HepG2 (cell line): ENCODE results near the gene STIM1. TPM values are rescaled to one million over a fixed set of nuclear protein-coding genes. Genes with fewer than 3 reads are reported as not detected.

Experiments
- ATAC-seq: fragments of 200-7000 bp; cut with Tn5 transposase; 3 replicates; pipeline ENCODE4 v1.9.1; 2020; ENCODE audit warnings: mild to moderate bottlenecking, moderate library complexity
- BruUV-seq: library from RNA; stranded (reverse); fragments of 400-500 nt; replicated peaks from 2 replicates; lab custom pipeline; 2021; lab: Mats Ljungman, UMichigan
- CTCF ChIA-PET: fragments of 300-600 bp; formaldehyde crosslinking; extraction: SDS; loops from one replicate; lab custom pipeline; 2021; ENCODE audit warnings: low total read pairs, inconsistent platforms, low intra/inter-chr PET ratio; lab: Yijun Ruan, JAX
- POLR2A ChIA-PET: fragments of 350-600 bp; sonication (Branson Sonifier 250); formaldehyde crosslinking; loops from one replicate; lab custom pipeline; 2020; ENCODE audit warnings: antibody characterized with exemption, inconsistent platforms; lab: Yijun Ruan, JAX
- DNase-seq: peaks from one replicate; pipeline ENCODE4 v3.0.0-alpha.2; 2015; ENCODE audit warnings: low spot score
- FAIRE-seq: peaks from 3 replicates; lab custom pipeline; 2011; peaks lifted over from hg19 to GRCh38; lab: Jason Lieb, UNC
- H2AFZ ChIP-seq: one replicate; pipeline ENCODE4 v1.6.1; 2011; ENCODE audit warnings: low read length, inconsistent platforms
- H3K27ac ChIP-seq: fragments of 300-600 bp; 3 replicates; pipeline ENCODE4 v1.8.0; 2011; ENCODE audit warnings: mixed run types, mild to moderate bottlenecking, mixed read lengths, low read length, inconsistent platforms; ENCODE audit not compliant: insufficient read depth; ENCODE audit errors: extremely low read length
- H3K27me3 ChIP-seq, 2 experiments: fragments of 200-600 bp in 1 of 2; 2 replicates in 1 of 2; 3 replicates in 1 of 2; pipeline versions ENCODE4 v1.6.0 to v1.8.0; 2011; ENCODE audit warnings: low read length in 2 of 2, mild to moderate bottlenecking in 2 of 2, moderate library complexity in 2 of 2, inconsistent platforms in 1 of 2; ENCODE audit not compliant: insufficient read depth in 2 of 2, control insufficient read depth in 1 of 2
- H3K36me3 ChIP-seq, 2 experiments: fragments of 200-600 bp in 1 of 2; replicated peaks in 1 of 2; 2 replicates in 1 of 2; 3 replicates in 1 of 2; pipeline versions ENCODE4 v1.5.1 to v1.8.0; 2011; ENCODE audit warnings: low read length in 2 of 2, inconsistent platforms in 1 of 2; ENCODE audit not compliant: insufficient read depth in 2 of 2, control insufficient read depth in 1 of 2
- H3K4me1 ChIP-seq: 2 replicates; pipeline ENCODE4 v1.5.1; 2012; ENCODE audit warnings: low read length, inconsistent platforms; ENCODE audit not compliant: insufficient read depth
- H3K4me2 ChIP-seq: 2 replicates; pipeline ENCODE4 v1.6.0; 2011; ENCODE audit warnings: low read depth, low read length, inconsistent platforms
- H3K4me3 ChIP-seq, 3 experiments: fragments of 200-600 bp in 1 of 3; sonication (generic), shearing (Covaris generic) in 1 of 3; replicated peaks in 1 of 3; 2 replicates each; pipeline ENCODE4 v1.5.1; 2011 to 2016; ENCODE audit warnings: low read length in 3 of 3, inconsistent platforms in 2 of 3, low read depth in 2 of 3, mild to moderate bottlenecking in 2 of 3, control low read depth in 1 of 3, mixed read lengths in 1 of 3; ENCODE audit not compliant: insufficient read depth in 1 of 3
- H3K79me2 ChIP-seq: one replicate; pipeline ENCODE4 v1.6.1; 2011; ENCODE audit warnings: low read length, inconsistent platforms; ENCODE audit not compliant: insufficient read depth
- H3K9ac ChIP-seq: 2 replicates; pipeline ENCODE4 v1.6.0; 2011; ENCODE audit warnings: mild to moderate bottlenecking, low read depth, low read length, inconsistent platforms; ENCODE audit not compliant: insufficient read depth
- H3K9me3 ChIP-seq: 2 replicates; pipeline ENCODE4 v1.5.1; 2012; ENCODE audit warnings: mild to moderate bottlenecking, low read length
- H4K20me1 ChIP-seq: 2 replicates; pipeline ENCODE4 v1.6.0; 2011; ENCODE audit warnings: inconsistent platforms, mild to moderate bottlenecking, low read length, moderate library complexity; ENCODE audit not compliant: insufficient read depth
- CEBPB ChIP-seq: IDR thresholded peaks from 2 replicates; pipeline ENCODE4 v1.6.1; 2011; ENCODE audit warnings: low read depth, low read length, improper control_type of control experiment, borderline replicate concordance
- DPF2 ChIP-seq: sonication (generic); formaldehyde crosslinking; IDR thresholded peaks from 2 replicates; pipeline ENCODE4 v1.4.0; 2020; ENCODE audit warnings: mild to moderate bottlenecking, low read depth, missing genetic modification reagents, borderline replicate concordance
- JUNB ChIP-seq: sonication (generic); formaldehyde crosslinking; IDR thresholded peaks from 2 replicates; pipeline ENCODE4 v1.8.0; 2022; ENCODE audit warnings: missing genetic modification reagents, mild to moderate bottlenecking, borderline replicate concordance
- MED1 ChIP-seq: sonication (generic); formaldehyde crosslinking; IDR thresholded peaks from 2 replicates; pipeline ENCODE4 v1.4.0; 2020; ENCODE audit warnings: missing genetic modification reagents
- POGZ ChIP-seq: sonication (generic); formaldehyde crosslinking; IDR thresholded peaks from 2 replicates; pipeline ENCODE4 v1.4.0; 2020; ENCODE audit warnings: mild to moderate bottlenecking, missing genetic modification reagents
- RXRA ChIP-seq: sonication (generic); formaldehyde crosslinking; IDR thresholded peaks from 2 replicates; pipeline ENCODE4 v1.5.1; 2020; ENCODE audit warnings: missing genetic modification reagents
- TCF7 ChIP-seq: sonication (generic); IDR thresholded peaks from 2 replicates; pipeline ENCODE4 v1.6.1; 2016; ENCODE audit warnings: antibody characterized with exemption, low read depth
- TCF7L2 ChIP-seq: IDR thresholded peaks from 2 replicates; pipeline ENCODE4 v1.6.1; 2011; ENCODE audit warnings: mild to moderate bottlenecking, low read depth, low read length, moderate library complexity
- ZFP37 ChIP-seq: sonication (generic); formaldehyde crosslinking; IDR thresholded peaks from 2 replicates; pipeline ENCODE4 v1.4.0; 2020; ENCODE audit warnings: missing genetic modification reagents, borderline replicate concordance
- ZSCAN21 ChIP-seq: sonication (generic); formaldehyde crosslinking; IDR thresholded peaks from 2 replicates; pipeline ENCODE4 v1.8.0; 2022; ENCODE audit warnings: mild to moderate bottlenecking, missing genetic modification reagents, moderate library complexity, borderline replicate concordance
- ZSCAN31 ChIP-seq: sonication (generic); formaldehyde crosslinking; IDR thresholded peaks from 2 replicates; pipeline ENCODE4 v1.5.0; 2020; ENCODE audit warnings: low read depth, mild to moderate bottlenecking, missing genetic modification reagents
- in situ Hi-C: cut with HindIII; loops from 2 replicates; pipeline ENCODE4 v1.10.0; 2017; ENCODE audit warnings: low pct_unique_long_range_greater_than_20kb; ENCODE audit not compliant: extremely low pct_ligation_motif_present
- intact Hi-C: fragments of 100-400 bp; cut with micrococcal nuclease; formaldehyde crosslinking; loops from one replicate; pipeline ENCODE4 v1.10.0; 2022; ENCODE audit not compliant: unreplicated experiment
- polyA plus RNA-seq, 8 experiments: library from polyadenylated mRNA; depleted of rRNA in 3 of 8; stranded (reverse) in 7 of 8; unstranded in 1 of 8; fragments of >200 nt; fragmentation: Illumina TruSeq in 4 of 8; extraction: Trizol in 4 of 8; gene quantifications; 2 replicates each; pipeline versions ENCODE4 v1.2.1 to v1.2.3, GENCODE V29; 2011 to 2016; ENCODE audit warnings: low read depth in 4 of 8, missing spikeins in 1 of 8, mixed read lengths in 1 of 8; ENCODE audit not compliant: insufficient read depth in 1 of 8
- total RNA-seq, 5 experiments: library from RNA; depleted of rRNA; stranded (reverse); fragments of >200 nt; fragmentation: Illumina TruSeq; extraction: Trizol; gene quantifications; 2 replicates each; pipeline ENCODE4 v1.2.3, GENCODE V29; 2016; ENCODE audit warnings: low read depth in 1 of 5
- TF ChIP-seq, protein P1 (sequence below): IDR thresholded peaks from 2 replicates; pipeline ENCODE4 v1.4.0; 2020; ENCODE audit warnings: mild to moderate bottlenecking, missing genetic modification reagents
- TF ChIP-seq, protein P2 (sequence below), 2 experiments: fragments of 450-650 bp in 1 of 2; sonication (generic) in 1 of 2; formaldehyde crosslinking; IDR thresholded peaks; 2 replicates each; pipeline versions ENCODE4 v1.5.0 to v1.8.0; 2020 to 2022; ENCODE audit warnings: mild to moderate bottlenecking in 1 of 2, missing genetic modification reagents in 1 of 2
- TF ChIP-seq, protein P3 (sequence below): sonication (generic); formaldehyde crosslinking; IDR thresholded peaks from 2 replicates; pipeline ENCODE4 v1.4.0; 2020; ENCODE audit warnings: missing genetic modification reagents

Gene STIM1
- total and polyA plus RNA-seq, 2 of the 13 experiments (the other 11 are each of a cell fraction or from before 2014, with no cell fraction given) = 19.2 to 28.5 TPM

DNA sequence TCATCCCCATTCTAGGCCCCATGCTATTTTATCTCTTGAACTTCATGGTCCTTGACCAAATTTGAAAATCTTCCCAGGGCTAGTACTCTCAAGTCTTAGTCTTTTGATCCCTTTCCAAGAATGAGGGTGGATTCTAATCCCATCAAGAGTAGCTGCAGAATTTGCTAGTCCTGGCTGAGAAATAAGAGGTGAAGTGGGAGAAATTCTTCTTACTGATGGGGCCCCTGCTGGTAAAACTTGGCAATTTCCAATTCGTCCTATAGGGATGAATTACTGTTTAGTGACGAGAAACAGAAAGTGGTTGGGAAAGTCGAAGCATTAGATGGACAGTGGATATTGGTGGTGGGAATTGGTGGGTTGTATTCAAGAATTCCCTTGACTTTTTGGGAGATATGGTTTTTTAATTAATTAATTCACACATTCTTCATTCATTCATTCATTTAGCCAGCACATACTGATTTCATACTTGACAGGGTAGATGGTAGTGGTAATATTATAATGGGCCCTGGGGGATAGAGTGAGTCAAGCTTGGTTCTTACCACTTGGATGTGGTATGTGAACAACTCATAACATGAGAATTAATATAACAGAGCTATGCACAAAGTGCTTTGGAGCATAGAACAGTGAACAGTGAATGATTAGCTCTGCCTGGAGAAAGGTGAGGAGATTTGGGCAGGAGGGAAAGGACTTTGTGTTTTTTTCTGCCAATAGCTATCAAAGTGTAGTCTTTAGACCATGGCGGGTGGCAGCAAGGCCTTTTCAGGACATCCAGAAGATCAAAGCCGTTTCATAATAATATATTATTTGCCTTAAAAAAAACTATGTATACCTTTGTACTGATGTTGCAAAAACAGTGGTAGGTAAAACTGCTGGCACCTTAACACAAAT is 103.8 kb downstream of the STIM1 start (continued):
- TF ChIP-seq, protein P1, sequence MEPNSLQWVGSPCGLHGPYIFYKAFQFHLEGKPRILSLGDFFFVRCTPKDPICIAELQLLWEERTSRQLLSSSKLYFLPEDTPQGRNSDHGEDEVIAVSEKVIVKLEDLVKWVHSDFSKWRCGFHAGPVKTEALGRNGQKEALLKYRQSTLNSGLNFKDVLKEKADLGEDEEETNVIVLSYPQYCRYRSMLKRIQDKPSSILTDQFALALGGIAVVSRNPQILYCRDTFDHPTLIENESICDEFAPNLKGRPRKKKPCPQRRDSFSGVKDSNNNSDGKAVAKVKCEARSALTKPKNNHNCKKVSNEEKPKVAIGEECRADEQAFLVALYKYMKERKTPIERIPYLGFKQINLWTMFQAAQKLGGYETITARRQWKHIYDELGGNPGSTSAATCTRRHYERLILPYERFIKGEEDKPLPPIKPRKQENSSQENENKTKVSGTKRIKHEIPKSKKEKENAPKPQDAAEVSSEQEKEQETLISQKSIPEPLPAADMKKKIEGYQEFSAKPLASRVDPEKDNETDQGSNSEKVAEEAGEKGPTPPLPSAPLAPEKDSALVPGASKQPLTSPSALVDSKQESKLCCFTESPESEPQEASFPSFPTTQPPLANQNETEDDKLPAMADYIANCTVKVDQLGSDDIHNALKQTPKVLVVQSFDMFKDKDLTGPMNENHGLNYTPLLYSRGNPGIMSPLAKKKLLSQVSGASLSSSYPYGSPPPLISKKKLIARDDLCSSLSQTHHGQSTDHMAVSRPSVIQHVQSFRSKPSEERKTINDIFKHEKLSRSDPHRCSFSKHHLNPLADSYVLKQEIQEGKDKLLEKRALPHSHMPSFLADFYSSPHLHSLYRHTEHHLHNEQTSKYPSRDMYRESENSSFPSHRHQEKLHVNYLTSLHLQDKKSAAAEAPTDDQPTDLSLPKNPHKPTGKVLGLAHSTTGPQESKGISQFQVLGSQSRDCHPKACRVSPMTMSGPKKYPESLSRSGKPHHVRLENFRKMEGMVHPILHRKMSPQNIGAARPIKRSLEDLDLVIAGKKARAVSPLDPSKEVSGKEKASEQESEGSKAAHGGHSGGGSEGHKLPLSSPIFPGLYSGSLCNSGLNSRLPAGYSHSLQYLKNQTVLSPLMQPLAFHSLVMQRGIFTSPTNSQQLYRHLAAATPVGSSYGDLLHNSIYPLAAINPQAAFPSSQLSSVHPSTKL = peak; percentile 37; the same call in 1 of the 2 replicates
- TF ChIP-seq MED1 (CRISPR knock-in tag) (0 out of 2 replicates have a peak, but pooled peaks have one; percentile 23), TCF7 (peak; percentile 73), RXRA (peak; percentile 42; the same call in 1 of the 2 replicates), ZSCAN31 (no peak), ZFP37 (CRISPR knock-in tag) (no peak)
- TF ChIP-seq, all 625 proteins: peak for 40

DNA sequence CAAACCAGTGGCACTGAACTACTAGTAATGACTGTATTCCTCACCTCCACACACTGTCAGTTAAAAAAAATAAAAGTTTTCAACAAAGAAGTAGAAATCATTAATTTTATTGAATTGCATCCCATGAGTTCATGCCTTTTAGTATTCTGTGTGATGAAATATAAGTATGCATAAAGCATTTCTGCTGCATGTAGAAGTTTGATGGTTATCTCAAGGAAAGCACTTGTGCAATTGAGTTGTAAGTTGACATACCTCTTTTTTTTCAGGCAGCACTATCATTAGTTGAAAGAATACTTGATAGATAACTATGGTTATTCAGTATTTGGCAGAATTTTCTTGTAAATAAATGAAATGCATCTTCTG is 104.4 kb downstream of the STIM1 start:
- Histone ChIP-seq H3K9me3 (no peaks in the 10 kb centered on the region), H3K4me1 (peaks cover 68% of the 10 kb centered on the region), H3K79me2 (peaks cover 8% of the 10 kb centered on the region), H3K27ac (peak overlapping the region; percentile 46), H3K36me3 (no peaks in the 10 kb centered on the region), H3K9ac (no peak overlapping the region), H2AFZ (no peak overlapping the region), H3K4me2 (peak overlapping the region; percentile 59), H3K27me3 (no peaks in the 10 kb centered on the region), H4K20me1 (no peaks in the 10 kb centered on the region), H3K4me3 (no peak overlapping the region)
- no peak for FAIRE-seq
- no TSS peak for BruUV-seq
- no peak for ATAC-seq
- intact Hi-C loops (loop anchor here (2.0 kb wide), 1 partner anchor 105 kb away; the partner anchor contains the start of gene STIM1), in situ Hi-C loops (loop anchor here (10.0 kb wide), 2 partner anchors 105 kb away; partner anchors contain the start of gene STIM1)
- ChIA-PET CTCF (no interaction called here), POLR2A (interaction anchor here (0.9 to 2.5 kb wide), 5 partner anchors 27 to 118 kb away, joined by 3 to 15 read pairs (median 6); partner anchors contain the start of gene STIM1)
- no peak for DNase-seq
- TF ChIP-seq DPF2 (CRISPR knock-in tag) = no peak
- TF ChIP-seq TCF7L2 = peak; percentile 35; the same call in 1 of the 2 replicates
- TF ChIP-seq ZSCAN21 (CRISPR knock-in tag) = no peak
- TF ChIP-seq JUNB (CRISPR knock-in tag) = no peak
- TF ChIP-seq, protein P2, sequence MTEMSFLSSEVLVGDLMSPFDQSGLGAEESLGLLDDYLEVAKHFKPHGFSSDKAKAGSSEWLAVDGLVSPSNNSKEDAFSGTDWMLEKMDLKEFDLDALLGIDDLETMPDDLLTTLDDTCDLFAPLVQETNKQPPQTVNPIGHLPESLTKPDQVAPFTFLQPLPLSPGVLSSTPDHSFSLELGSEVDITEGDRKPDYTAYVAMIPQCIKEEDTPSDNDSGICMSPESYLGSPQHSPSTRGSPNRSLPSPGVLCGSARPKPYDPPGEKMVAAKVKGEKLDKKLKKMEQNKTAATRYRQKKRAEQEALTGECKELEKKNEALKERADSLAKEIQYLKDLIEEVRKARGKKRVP (CRISPR knock-in tag; IDR thresholded peaks at IDR 0.05) = 0 out of 4 replicates have a peak, but pooled peaks of 1 of the 2 experiments have one; percentile 22
- TF ChIP-seq POGZ (CRISPR knock-in tag) = no peak
- peak; percentile 36; the same call in 1 of the 2 replicates for TF ChIP-seq CEBPB
- TF ChIP-seq, protein P3, sequence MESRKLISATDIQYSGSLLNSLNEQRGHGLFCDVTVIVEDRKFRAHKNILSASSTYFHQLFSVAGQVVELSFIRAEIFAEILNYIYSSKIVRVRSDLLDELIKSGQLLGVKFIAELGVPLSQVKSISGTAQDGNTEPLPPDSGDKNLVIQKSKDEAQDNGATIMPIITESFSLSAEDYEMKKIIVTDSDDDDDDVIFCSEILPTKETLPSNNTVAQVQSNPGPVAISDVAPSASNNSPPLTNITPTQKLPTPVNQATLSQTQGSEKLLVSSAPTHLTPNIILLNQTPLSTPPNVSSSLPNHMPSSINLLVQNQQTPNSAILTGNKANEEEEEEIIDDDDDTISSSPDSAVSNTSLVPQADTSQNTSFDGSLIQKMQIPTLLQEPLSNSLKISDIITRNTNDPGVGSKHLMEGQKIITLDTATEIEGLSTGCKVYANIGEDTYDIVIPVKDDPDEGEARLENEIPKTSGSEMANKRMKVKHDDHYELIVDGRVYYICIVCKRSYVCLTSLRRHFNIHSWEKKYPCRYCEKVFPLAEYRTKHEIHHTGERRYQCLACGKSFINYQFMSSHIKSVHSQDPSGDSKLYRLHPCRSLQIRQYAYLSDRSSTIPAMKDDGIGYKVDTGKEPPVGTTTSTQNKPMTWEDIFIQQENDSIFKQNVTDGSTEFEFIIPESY (CRISPR knock-in tag) = no peak
